GM12874 (cell line): ENCODE results near the gene TCEAL9.

Source experiments
- TF ChIP-seq, protein P1 (sequence below): IDR thresholded peaks from 2 replicates; pipeline ENCODE4 v1.5.1; 2011; ENCODE audit warnings: low read depth, mild to moderate bottlenecking, control low read depth, low read length, moderate library complexity; ENCODE audit not compliant: insufficient read depth

TCEAL9 gene

DNA sequence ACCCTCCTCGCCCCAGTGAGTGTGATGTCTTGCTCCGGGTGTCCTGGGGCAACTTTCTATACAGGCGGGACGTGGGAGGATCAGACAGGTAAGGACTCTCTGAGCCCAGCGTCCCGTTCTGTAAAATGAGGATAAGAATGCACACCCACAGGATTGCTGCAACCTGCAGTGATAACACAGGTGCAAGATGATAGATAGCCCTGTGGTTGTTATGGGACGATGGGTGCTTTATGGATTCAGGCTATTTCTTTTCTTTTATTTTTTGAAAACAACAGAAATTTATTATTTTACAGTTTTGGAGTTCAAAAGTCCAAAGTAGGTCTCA lies 48.7 kb downstream of the TCEAL9 start:
- TF ChIP-seq, protein P1, sequence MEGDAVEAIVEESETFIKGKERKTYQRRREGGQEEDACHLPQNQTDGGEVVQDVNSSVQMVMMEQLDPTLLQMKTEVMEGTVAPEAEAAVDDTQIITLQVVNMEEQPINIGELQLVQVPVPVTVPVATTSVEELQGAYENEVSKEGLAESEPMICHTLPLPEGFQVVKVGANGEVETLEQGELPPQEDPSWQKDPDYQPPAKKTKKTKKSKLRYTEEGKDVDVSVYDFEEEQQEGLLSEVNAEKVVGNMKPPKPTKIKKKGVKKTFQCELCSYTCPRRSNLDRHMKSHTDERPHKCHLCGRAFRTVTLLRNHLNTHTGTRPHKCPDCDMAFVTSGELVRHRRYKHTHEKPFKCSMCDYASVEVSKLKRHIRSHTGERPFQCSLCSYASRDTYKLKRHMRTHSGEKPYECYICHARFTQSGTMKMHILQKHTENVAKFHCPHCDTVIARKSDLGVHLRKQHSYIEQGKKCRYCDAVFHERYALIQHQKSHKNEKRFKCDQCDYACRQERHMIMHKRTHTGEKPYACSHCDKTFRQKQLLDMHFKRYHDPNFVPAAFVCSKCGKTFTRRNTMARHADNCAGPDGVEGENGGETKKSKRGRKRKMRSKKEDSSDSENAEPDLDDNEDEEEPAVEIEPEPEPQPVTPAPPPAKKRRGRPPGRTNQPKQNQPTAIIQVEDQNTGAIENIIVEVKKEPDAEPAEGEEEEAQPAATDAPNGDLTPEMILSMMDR, result no peak

- TF ChIP-seq, protein P1, result no peak
Observed at GRCh38 chrX:103406256-103406655, 50.0 kb downstream of the TCEAL9 start.

GRCh38 chrX:103407776-103408175 lies 51.5 kb downstream of the TCEAL9 start:
- TF ChIP-seq, protein P1, result no peak
